HG03520 (cell line): Measurements from ENCODE around the gene LAMTOR4.
"Not testable (repeated sequence)": the region's sequence is repeated elsewhere in the genome, so short reads cannot be mapped to it uniquely, and the experiment has no call there.

Experiments
- ATAC-seq: cut with Tn5 transposase; IDR thresholded peaks from one replicate; pipeline ENCODE4 v1.9.1; 2021; ENCODE audit warnings: mild to moderate bottlenecking, moderate library complexity; ENCODE audit not compliant: unreplicated experiment

The LAMTOR4 gene

DNA sequence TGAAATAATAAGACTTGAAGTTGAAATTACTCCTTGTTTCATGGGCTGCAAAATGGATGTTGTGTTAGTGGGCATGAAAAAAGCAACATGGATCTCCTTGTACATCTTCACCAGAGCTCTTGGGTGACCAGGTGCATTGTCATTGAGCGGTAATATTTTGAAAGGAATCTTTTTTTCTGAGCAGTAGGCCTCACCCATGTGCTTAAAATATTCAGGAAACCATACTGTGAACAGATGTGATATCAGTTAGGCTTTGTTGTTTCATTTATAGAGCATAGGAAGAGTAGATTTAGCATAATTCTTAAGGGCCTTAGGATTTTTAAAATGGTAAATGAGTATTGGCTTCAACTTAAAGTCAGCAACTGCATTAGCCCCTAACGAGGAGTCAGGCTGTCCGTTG, 44.3 kb downstream of the LAMTOR4 start:
- no peak for ATAC-seq

DNA sequence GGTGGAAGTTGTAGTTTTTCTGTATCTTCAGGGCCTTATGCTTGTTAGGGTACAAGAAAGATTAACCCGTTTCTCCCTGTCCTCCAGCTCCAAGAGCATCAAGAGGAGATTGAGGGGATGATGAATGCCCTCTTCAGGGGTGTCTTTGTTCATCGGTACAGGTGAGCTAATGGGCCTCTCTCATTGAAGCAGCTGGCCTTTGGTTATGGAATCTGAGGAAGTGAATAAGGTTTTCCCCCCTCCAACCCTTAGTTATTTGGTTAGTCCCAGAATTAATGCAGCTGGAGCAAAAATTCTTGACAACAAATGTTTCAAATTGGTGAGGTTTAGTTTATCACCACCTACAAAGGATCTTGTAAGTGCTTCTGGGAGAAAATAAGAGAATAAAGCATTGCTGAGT, 46.5 kb downstream of the LAMTOR4 start:
- no peak for ATAC-seq

DNA sequence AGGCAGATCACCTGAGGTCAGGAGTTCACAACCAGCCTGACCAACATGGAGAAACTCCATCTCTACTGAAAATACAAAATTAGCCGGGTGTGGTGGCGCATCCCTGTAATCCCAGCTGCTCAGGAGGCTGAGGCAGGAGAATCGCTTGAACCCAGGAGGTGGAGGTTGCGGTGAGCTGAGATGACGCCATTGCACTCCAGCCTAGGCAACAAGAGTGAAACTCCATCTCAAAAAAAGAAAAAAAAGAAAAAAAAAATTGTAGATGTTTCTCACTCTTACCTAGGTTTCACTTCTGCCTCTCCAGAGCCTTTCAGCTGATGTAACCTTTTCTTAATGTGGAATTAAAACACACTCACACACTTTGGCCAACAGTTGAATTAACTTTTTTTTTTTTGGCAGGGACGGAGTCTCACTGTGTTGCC, 47.2 kb downstream of the LAMTOR4 start:
- not testable (repeated sequence) for ATAC-seq

DNA sequence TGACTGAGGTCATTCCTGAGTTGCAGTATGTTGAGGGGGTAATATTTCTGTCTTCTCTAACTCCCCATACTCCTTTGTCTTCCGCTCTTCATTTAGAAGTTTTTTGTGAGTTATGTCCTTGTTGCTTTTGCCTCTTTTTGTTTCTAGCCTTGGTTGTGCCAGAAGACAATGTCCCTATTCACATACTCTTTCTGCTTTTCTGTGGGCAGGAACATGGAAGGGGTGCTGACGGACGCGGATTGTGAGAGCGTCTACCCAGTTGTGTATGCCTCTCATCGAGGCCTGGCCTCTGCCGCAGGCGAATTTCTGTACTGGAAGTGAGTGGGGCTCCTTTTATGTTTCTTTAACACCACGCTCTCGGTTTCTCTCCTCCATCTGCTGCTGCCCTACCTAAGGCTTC, 49.5 kb downstream of the LAMTOR4 start:
- ATAC-seq: no peak

DNA sequence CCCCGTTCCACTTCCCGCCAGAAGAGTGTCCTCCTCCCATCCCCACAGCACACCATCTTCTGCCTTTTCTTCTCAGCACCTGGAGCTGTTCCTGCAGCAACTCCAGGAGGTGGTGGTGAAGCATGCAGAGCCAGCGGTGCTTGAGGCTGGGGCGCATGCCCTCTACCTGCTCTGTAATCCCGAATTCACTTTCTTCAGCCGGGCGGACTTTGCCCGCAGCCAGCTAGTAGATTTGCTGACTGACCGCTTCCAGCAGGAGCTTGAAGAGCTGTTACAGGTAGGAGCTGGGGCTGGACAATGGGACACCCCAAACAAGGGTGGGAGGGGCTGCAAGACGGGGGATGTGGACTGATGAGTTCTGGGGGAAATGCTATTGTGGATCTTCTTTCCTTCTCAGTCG, 52.0 kb downstream of the LAMTOR4 start:
- ATAC-seq: no peak
